Fibroblast of mammary gland (primary cell): ENCODE data around the gene SNX30.

Source experiments
- DNase-seq: peaks from one replicate; pipeline ENCODE4 v3.0.0-alpha.2; 2010; ENCODE audit warnings: low read depth
- H3K4me3 ChIP-seq: 2 replicates; pipeline ENCODE4 v1.5.1; 2011; ENCODE audit warnings: low read depth, mild to moderate bottlenecking, low read length, moderate library complexity; ENCODE audit not compliant: control insufficient read depth
- TF ChIP-seq, protein P1 (sequence below): conservative IDR thresholded peaks from 2 replicates; pipeline ENCODE4 v1.5.1; 2011; ENCODE audit warnings: low read depth, low read length, inconsistent platforms; ENCODE audit not compliant: control insufficient read depth, insufficient read depth

The SNX30 gene

GRCh38 chr9:112863746-112864145 lies 113.2 kb downstream of the SNX30 start:
- H3K4me3 ChIP-seq = no peak overlapping the region
- DNase-seq = no peak
- TF ChIP-seq, protein P1, sequence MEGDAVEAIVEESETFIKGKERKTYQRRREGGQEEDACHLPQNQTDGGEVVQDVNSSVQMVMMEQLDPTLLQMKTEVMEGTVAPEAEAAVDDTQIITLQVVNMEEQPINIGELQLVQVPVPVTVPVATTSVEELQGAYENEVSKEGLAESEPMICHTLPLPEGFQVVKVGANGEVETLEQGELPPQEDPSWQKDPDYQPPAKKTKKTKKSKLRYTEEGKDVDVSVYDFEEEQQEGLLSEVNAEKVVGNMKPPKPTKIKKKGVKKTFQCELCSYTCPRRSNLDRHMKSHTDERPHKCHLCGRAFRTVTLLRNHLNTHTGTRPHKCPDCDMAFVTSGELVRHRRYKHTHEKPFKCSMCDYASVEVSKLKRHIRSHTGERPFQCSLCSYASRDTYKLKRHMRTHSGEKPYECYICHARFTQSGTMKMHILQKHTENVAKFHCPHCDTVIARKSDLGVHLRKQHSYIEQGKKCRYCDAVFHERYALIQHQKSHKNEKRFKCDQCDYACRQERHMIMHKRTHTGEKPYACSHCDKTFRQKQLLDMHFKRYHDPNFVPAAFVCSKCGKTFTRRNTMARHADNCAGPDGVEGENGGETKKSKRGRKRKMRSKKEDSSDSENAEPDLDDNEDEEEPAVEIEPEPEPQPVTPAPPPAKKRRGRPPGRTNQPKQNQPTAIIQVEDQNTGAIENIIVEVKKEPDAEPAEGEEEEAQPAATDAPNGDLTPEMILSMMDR = no peak

DNA sequence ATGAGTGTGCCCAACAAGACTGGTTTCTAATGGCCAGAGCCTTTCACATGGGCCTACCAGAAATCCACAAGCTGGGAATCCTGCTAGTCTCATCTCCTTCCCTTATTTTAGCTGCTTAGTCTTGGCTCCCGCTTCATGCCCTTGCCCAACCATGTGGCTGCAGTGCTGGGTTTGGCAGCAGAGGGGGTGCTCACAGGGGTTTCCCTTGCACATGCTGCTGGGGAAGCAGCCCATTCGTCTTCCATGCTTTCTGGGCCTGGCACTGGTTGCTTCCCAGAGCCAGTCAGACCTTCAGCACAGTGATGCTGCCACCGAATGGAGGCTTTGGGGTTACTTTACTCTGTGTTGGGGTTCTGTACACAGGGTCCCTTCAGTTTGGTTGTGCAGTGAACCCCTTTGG lies 113.8 kb downstream of the SNX30 start:
- H3K4me3 ChIP-seq = no peak overlapping the region
- TF ChIP-seq, protein P1 = no peak
- no peak for DNase-seq

DNA sequence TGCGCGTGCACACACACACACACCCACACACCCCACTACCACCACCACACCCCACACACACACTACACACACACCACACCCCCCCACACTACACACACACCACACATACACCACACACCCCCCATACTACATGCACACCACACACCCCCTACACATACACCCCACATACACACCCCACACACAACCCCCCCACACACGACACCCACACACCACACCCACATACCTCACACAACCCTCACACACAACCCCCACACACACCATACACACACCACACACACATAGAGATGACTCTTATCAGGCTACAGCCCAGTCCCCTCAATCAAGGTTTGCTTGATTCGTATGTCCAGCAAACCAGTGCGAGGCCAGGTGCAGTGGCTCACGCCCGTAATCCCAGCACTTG lies 114.4 kb downstream of the SNX30 start:
- TF ChIP-seq, protein P1 = no peak
- no peak overlapping the region for H3K4me3 ChIP-seq
- no peak for DNase-seq

GRCh38 chr9:112866662-112867274 lies 116.2 kb downstream of the SNX30 start:
- H3K4me3 ChIP-seq = no peak overlapping the region
- TF ChIP-seq, protein P1 = no peak
- peak; percentile 85 for DNase-seq

DNA sequence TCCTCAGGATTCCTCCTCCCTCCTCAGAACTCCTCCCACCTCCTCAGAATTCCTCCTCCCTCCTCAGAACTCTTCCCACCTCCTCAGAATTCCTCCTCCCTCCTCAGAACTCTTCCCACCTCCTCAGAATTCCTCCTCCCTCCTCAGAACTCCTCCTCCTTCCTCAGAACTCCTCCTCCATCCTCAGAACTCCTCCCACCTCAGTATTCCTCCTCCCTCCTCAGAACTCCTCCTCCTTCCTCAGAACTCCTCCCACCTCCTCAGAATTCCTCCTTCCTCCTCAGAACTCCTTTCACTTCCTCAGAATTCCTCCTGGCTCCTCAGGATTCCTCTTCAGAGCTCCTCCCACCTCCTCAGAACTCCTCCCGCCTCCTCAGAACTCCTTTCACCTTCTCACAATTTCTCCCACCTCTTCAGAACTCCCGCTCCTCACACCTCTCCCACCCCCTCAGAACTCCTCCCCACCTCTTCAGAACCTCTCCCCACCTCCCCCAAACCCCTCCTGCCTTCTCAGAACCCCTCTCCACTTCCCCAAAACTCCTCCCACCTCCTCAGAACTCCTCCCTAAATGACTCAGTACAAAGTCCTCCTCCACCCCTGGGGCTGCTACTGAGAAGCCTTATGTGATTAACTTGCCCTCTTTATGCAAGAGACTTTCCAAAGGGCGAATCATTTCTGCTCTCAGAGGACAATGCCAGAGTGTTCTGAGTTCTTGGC lies 116.9 kb downstream of the SNX30 start:
- H3K4me3 ChIP-seq = no peak overlapping the region
- TF ChIP-seq, protein P1 = no peak
- DNase-seq = peak; percentile 90

GRCh38 chr9:112868461-112868860 lies 117.9 kb downstream of the SNX30 start:
- DNase-seq = no peak
- no peak overlapping the region for H3K4me3 ChIP-seq
- TF ChIP-seq, protein P1 = no peak

DNA sequence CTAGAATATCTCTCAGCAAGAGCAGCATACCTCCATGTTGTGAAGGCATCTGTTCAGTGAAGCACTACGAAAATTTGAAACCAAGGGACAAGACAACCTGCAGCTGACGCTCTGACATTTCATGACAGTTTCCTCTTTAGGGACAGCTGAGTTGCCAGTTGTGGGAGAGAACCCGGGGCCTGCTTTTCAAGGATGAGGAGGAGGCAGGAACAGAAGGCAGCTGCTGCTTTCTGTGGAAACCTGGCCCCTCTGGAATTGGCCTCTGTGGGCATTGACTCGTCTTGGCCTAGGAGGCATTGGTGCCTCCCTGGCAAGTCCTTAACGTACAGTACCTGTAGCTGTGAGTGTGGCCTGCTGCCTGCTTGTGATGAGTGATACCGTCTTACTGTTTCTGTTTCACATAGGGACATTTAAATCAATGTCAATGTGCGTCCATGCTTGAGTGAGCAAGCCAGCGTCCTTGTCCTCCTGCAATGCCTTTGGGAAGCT lies 118.5 kb downstream of the SNX30 start:
- TF ChIP-seq, protein P1 = no peak
- no peak for DNase-seq
- no peak overlapping the region for H3K4me3 ChIP-seq
